GM23338 (cell line): Measurements from ENCODE around the gene XYLT1. TPM values are rescaled to one million over a fixed set of nuclear protein-coding genes. Genes with fewer than 3 reads are reported as not detected.

ENCODE experiments used
- ATAC-seq: fragments of 200-7000 bp; cut with Tn5 transposase; 3 replicates; pipeline ENCODE4 v1.9.1; 2020
- DNase-seq: peaks from one replicate; pipeline ENCODE4 v3.0.0-alpha.2; 2015; ENCODE audit warnings: low spot score
- H2AFZ ChIP-seq: fragments of 200-600 bp; sonication (generic); 2 replicates; pipeline ENCODE4 v1.8.0; 2016; ENCODE audit warnings: antibody characterized with exemption, mild to moderate bottlenecking, moderate library complexity
- H3F3A ChIP-seq: fragments of 200-600 bp; sonication (generic); replicated peaks from 2 replicates; pipeline ENCODE4 v1.8.0; 2017; ENCODE audit warnings: antibody characterized with exemption, mixed run types, low read depth
- H3K27ac ChIP-seq: fragments of 200-600 bp; sonication (generic); 2 replicates; pipeline ENCODE4 v1.6.1; 2016; ENCODE audit warnings: low read depth
- H3K27me3 ChIP-seq: fragments of 200-600 bp; sonication (generic); 2 replicates; pipeline ENCODE4 v1.8.0; 2016; ENCODE audit warnings: mild to moderate bottlenecking, mixed run types, moderate library complexity; ENCODE audit not compliant: insufficient read depth
- H3K36me3 ChIP-seq: fragments of 200-600 bp; sonication (generic); 2 replicates; pipeline ENCODE4 v1.8.0; 2016; ENCODE audit warnings: mild to moderate bottlenecking; ENCODE audit not compliant: insufficient read depth
- H3K4me1 ChIP-seq: fragments of 200-600 bp; sonication (generic); 2 replicates; pipeline ENCODE4 v1.8.0; 2016; ENCODE audit warnings: mild to moderate bottlenecking, moderate library complexity; ENCODE audit not compliant: insufficient read depth
- H3K4me2 ChIP-seq: fragments of 200-600 bp; sonication (generic); 2 replicates; pipeline ENCODE4 v1.7.1; 2017; ENCODE audit warnings: mixed run types
- H3K4me3 ChIP-seq: fragments of 200-600 bp; sonication (generic); 2 replicates; pipeline ENCODE4 v1.6.1; 2016; ENCODE audit warnings: mixed run types
- H3K79me2 ChIP-seq: fragments of 200-600 bp; sonication (generic); replicated peaks from 2 replicates; pipeline ENCODE4 v1.8.0; 2017; ENCODE audit warnings: mild to moderate bottlenecking; ENCODE audit not compliant: insufficient read depth
- H3K9me2 ChIP-seq: fragments of 200-600 bp; sonication (generic); 2 replicates; pipeline ENCODE4 v1.8.0; 2017; ENCODE audit not compliant: insufficient read depth
- H4K20me1 ChIP-seq: fragments of 200-600 bp; sonication (generic); replicated peaks from 2 replicates; pipeline ENCODE4 v1.8.0; 2017; ENCODE audit warnings: mild to moderate bottlenecking; ENCODE audit not compliant: insufficient read depth
- H3K27ac Mint-ChIP-seq: 2 replicates; pipeline ENCODE4 v1.8.0; 2020; ENCODE audit warnings: inconsistent platforms, mild to moderate bottlenecking, moderate library complexity, mixed read lengths
- H3K27me3 Mint-ChIP-seq: 3 replicates; pipeline ENCODE4 v1.8.0; 2022; ENCODE audit warnings: low read depth, mild to moderate bottlenecking, moderate library complexity, mixed read lengths, inconsistent platforms; ENCODE audit not compliant: insufficient read depth, poor library complexity
- H3K36me3 Mint-ChIP-seq: 3 replicates; pipeline ENCODE4 v1.8.0; 2021; ENCODE audit warnings: low read depth, mild to moderate bottlenecking, inconsistent platforms, moderate library complexity, mixed read lengths
- H3K4me1 Mint-ChIP-seq: 3 replicates; pipeline ENCODE4 v1.8.0; 2020; ENCODE audit warnings: mild to moderate bottlenecking, inconsistent platforms, mixed read lengths
- H3K4me3 Mint-ChIP-seq: 3 replicates; pipeline ENCODE4 v1.8.0; 2021; ENCODE audit warnings: moderate library complexity, mild to moderate bottlenecking, inconsistent platforms, mixed read lengths
- H3K9me3 Mint-ChIP-seq: 3 replicates; pipeline ENCODE4 v1.8.0; 2020; ENCODE audit warnings: moderate library complexity, mild to moderate bottlenecking, inconsistent platforms, mixed read lengths
- CREB1 ChIP-seq: fragments of 250-450 bp; sonication (Bioruptor Pico); IDR thresholded peaks from 2 replicates; pipeline ENCODE4 v1.5.0; 2020; ENCODE audit warnings: low read depth, mild to moderate bottlenecking, moderate library complexity
- EZH2 ChIP-seq: fragments of 200-600 bp; sonication (generic); IDR thresholded peaks from one replicate; pipeline ENCODE4 v1.8.0; 2017; ENCODE audit warnings: antibody characterized with exemption, mild to moderate bottlenecking, low read depth; ENCODE audit not compliant: unreplicated experiment
- EZH2phosphoT487 ChIP-seq: fragments of 200-600 bp; sonication (generic); IDR thresholded peaks from one replicate; pipeline ENCODE4 v1.8.1; 2018; ENCODE audit warnings: antibody characterized with exemption; ENCODE audit not compliant: unreplicated experiment
- JUNB ChIP-seq: IDR thresholded peaks from one replicate; pipeline ENCODE4 v1.6.1; 2016; ENCODE audit warnings: antibody characterized with exemption; ENCODE audit not compliant: unreplicated experiment
- NANOG ChIP-seq: IDR thresholded peaks from 2 replicates; pipeline ENCODE4 v1.6.1; 2016; ENCODE audit warnings: antibody characterized with exemption, borderline replicate concordance
- POLR2AphosphoS5 ChIP-seq: IDR thresholded peaks from 2 replicates; pipeline ENCODE4 v1.6.1; 2016; ENCODE audit warnings: antibody characterized with exemption, low read depth
- STAT1 ChIP-seq: IDR thresholded peaks from one replicate; pipeline ENCODE4 v1.6.1; 2016; ENCODE audit warnings: antibody characterized with exemption; ENCODE audit not compliant: unreplicated experiment
- ZNF331 ChIP-seq: fragments of 250-450 bp; sonication (Bioruptor Pico); IDR thresholded peaks from 2 replicates; pipeline ENCODE4 v1.5.0; 2020; ENCODE audit warnings: low read depth, mild to moderate bottlenecking, moderate library complexity
- polyA plus RNA-seq: library from polyadenylated mRNA; unstranded; fragments of >200 nt; fragmentation: Nextera tagmentation; extraction: Ambion mirVana; gene quantifications from 2 replicates; pipeline ENCODE4 v1.2.1, GENCODE V29; 2016
- total RNA-seq: library from RNA; depleted of rRNA; stranded (reverse); fragments of >200 nt; shearing (Covaris generic); gene quantifications from 2 replicates; pipeline ENCODE4 v1.2.3, GENCODE V29; 2014
- TF ChIP-seq, protein P1 (sequence below): IDR thresholded peaks from one replicate; pipeline ENCODE4 v1.6.1; 2018; ENCODE audit warnings: antibody characterized with exemption; ENCODE audit not compliant: unreplicated experiment
- TF ChIP-seq, protein P2 (sequence below): IDR thresholded peaks from 2 replicates; pipeline ENCODE4 v1.6.1; 2016; ENCODE audit warnings: antibody characterized with exemption
- TF ChIP-seq, protein P3 (sequence below): fragments of 250-450 bp; sonication (Bioruptor Pico); IDR thresholded peaks from 2 replicates; pipeline ENCODE4 v1.5.0; 2020; ENCODE audit warnings: mild to moderate bottlenecking, moderate library complexity
- TF ChIP-seq, protein P4 (sequence below), 2 experiments: fragments of 200-600 bp in 1 of 2; sonication (generic) in 1 of 2; conservative IDR thresholded peaks; 2 replicates each; pipeline versions ENCODE4 v1.5.1 to v1.6.1; 2016 to 2017; ENCODE audit warnings: antibody characterized with exemption in 2 of 2, low read depth in 2 of 2, mild to moderate bottlenecking in 2 of 2, moderate library complexity in 1 of 2

XYLT1 gene
- total and polyA plus RNA-seq, 2 experiments from 2014 or later, result 3.5 to 24.7 TPM

DNA sequence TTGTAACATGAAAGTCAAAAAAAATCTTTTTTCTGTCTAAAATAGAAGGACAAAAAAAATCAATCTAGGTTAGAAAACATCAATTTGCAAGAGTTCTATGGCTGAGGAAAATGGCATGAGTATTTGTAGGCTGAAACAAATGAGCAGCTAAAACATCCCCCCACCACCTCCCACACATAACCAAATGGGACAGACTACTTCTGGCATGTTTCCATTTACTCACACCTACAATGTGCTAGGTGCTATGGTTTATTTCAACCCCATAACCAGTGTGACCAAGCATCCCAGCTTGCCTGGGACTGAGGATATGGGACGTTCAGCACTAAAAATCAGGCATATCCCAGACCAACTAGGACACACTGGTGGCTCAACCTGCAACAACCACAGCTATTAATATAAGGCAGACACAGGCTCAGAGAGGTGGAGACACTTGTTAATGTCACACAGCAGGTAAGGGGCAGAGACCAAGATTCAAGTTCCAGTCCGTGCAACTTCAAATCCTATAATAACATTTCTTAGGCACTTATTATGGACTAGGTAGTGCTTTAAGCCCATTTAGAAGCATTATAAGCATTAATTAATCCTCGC lies 96.0 kb downstream of the XYLT1 start:
- H3K79me2 ChIP-seq, result peaks cover 73% of the 10 kb centered on the region
- H4K20me1 ChIP-seq, result no peaks in the 10 kb centered on the region
- TF ChIP-seq EZH2 (no peak), NANOG (no peak), CREB1 (CRISPR knock-in tag) (no peak), STAT1 (no peak), POLR2AphosphoS5 (no peak), ZNF331 (no peak), JUNB (no peak), EZH2phosphoT487 (no peak)
- TF ChIP-seq, protein P1, sequence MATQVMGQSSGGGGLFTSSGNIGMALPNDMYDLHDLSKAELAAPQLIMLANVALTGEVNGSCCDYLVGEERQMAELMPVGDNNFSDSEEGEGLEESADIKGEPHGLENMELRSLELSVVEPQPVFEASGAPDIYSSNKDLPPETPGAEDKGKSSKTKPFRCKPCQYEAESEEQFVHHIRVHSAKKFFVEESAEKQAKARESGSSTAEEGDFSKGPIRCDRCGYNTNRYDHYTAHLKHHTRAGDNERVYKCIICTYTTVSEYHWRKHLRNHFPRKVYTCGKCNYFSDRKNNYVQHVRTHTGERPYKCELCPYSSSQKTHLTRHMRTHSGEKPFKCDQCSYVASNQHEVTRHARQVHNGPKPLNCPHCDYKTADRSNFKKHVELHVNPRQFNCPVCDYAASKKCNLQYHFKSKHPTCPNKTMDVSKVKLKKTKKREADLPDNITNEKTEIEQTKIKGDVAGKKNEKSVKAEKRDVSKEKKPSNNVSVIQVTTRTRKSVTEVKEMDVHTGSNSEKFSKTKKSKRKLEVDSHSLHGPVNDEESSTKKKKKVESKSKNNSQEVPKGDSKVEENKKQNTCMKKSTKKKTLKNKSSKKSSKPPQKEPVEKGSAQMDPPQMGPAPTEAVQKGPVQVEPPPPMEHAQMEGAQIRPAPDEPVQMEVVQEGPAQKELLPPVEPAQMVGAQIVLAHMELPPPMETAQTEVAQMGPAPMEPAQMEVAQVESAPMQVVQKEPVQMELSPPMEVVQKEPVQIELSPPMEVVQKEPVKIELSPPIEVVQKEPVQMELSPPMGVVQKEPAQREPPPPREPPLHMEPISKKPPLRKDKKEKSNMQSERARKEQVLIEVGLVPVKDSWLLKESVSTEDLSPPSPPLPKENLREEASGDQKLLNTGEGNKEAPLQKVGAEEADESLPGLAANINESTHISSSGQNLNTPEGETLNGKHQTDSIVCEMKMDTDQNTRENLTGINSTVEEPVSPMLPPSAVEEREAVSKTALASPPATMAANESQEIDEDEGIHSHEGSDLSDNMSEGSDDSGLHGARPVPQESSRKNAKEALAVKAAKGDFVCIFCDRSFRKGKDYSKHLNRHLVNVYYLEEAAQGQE, result no peak
- TF ChIP-seq, protein P2, sequence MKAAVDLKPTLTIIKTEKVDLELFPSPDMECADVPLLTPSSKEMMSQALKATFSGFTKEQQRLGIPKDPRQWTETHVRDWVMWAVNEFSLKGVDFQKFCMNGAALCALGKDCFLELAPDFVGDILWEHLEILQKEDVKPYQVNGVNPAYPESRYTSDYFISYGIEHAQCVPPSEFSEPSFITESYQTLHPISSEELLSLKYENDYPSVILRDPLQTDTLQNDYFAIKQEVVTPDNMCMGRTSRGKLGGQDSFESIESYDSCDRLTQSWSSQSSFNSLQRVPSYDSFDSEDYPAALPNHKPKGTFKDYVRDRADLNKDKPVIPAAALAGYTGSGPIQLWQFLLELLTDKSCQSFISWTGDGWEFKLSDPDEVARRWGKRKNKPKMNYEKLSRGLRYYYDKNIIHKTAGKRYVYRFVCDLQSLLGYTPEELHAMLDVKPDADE, result no peak
- TF ChIP-seq, protein P3, sequence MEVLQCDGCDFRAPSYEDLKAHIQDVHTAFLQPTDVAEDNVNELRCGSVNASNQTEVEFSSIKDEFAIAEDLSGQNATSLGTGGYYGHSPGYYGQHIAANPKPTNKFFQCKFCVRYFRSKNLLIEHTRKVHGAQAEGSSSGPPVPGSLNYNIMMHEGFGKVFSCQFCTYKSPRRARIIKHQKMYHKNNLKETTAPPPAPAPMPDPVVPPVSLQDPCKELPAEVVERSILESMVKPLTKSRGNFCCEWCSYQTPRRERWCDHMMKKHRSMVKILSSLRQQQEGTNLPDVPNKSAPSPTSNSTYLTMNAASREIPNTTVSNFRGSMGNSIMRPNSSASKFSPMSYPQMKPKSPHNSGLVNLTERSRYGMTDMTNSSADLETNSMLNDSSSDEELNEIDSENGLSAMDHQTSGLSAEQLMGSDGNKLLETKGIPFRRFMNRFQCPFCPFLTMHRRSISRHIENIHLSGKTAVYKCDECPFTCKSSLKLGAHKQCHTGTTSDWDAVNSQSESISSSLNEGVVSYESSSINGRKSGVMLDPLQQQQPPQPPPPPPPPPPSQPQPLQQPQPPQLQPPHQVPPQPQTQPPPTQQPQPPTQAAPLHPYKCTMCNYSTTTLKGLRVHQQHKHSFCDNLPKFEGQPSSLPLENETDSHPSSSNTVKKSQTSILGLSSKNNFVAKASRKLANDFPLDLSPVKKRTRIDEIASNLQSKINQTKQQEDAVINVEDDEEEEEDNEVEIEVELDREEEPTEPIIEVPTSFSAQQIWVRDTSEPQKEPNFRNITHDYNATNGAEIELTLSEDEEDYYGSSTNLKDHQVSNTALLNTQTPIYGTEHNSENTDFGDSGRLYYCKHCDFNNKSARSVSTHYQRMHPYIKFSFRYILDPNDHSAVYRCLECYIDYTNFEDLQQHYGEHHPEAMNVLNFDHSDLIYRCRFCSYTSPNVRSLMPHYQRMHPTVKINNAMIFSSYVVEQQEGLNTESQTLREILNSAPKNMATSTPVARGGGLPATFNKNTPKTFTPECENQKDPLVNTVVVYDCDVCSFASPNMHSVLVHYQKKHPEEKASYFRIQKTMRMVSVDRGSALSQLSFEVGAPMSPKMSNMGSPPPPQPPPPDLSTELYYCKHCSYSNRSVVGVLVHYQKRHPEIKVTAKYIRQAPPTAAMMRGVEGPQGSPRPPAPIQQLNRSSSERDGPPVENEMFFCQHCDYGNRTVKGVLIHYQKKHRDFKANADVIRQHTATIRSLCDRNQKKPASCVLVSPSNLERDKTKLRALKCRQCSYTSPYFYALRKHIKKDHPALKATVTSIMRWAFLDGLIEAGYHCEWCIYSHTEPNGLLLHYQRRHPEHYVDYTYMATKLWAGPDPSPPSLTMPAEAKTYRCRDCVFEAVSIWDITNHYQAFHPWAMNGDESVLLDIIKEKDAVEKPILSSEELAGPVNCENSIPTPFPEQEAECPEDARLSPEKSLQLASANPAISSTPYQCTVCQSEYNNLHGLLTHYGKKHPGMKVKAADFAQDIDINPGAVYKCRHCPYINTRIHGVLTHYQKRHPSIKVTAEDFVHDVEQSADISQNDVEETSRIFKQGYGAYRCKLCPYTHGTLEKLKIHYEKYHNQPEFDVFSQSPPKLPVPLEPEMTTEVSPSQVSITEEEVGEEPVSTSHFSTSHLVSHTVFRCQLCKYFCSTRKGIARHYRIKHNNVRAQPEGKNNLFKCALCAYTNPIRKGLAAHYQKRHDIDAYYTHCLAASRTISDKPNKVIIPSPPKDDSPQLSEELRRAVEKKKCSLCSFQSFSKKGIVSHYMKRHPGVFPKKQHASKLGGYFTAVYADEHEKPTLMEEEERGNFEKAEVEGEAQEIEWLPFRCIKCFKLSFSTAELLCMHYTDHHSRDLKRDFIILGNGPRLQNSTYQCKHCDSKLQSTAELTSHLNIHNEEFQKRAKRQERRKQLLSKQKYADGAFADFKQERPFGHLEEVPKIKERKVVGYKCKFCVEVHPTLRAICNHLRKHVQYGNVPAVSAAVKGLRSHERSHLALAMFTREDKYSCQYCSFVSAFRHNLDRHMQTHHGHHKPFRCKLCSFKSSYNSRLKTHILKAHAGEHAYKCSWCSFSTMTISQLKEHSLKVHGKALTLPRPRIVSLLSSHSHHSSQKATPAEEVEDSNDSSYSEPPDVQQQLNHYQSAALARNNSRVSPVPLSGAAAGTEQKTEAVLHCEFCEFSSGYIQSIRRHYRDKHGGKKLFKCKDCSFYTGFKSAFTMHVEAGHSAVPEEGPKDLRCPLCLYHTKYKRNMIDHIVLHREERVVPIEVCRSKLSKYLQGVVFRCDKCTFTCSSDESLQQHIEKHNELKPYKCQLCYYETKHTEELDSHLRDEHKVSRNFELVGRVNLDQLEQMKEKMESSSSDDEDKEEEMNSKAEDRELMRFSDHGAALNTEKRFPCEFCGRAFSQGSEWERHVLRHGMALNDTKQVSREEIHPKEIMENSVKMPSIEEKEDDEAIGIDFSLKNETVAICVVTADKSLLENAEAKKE (CRISPR knock-in tag), result no peak
- TF ChIP-seq, protein P4, sequence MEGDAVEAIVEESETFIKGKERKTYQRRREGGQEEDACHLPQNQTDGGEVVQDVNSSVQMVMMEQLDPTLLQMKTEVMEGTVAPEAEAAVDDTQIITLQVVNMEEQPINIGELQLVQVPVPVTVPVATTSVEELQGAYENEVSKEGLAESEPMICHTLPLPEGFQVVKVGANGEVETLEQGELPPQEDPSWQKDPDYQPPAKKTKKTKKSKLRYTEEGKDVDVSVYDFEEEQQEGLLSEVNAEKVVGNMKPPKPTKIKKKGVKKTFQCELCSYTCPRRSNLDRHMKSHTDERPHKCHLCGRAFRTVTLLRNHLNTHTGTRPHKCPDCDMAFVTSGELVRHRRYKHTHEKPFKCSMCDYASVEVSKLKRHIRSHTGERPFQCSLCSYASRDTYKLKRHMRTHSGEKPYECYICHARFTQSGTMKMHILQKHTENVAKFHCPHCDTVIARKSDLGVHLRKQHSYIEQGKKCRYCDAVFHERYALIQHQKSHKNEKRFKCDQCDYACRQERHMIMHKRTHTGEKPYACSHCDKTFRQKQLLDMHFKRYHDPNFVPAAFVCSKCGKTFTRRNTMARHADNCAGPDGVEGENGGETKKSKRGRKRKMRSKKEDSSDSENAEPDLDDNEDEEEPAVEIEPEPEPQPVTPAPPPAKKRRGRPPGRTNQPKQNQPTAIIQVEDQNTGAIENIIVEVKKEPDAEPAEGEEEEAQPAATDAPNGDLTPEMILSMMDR (conservative IDR thresholded peaks at IDR 0.05; ENCODE audit: low read depth in 2 of 2), result no peak
- peaks cover 8% of the 10 kb centered on the region for H3K27me3 Mint-ChIP-seq
- no peak overlapping the region for H3K4me3 Mint-ChIP-seq
- peaks cover 50% of the 10 kb centered on the region for H3K4me1 ChIP-seq
- no peak for DNase-seq
- 0 out of 2 replicates have a peak, but pooled peaks cover 5% of the 10 kb centered on the region for H3F3A ChIP-seq
- H3K4me1 Mint-ChIP-seq, result peaks cover 66% of the 10 kb centered on the region
- no peak overlapping the region for H3K4me2 ChIP-seq
- no peak overlapping the region for H3K27ac Mint-ChIP-seq
- no peak for ATAC-seq
- no peak overlapping the region for H3K4me3 ChIP-seq
- H3K36me3 Mint-ChIP-seq, result no peaks in the 10 kb centered on the region
- no peaks in the 10 kb centered on the region for H3K36me3 ChIP-seq
- H2AFZ ChIP-seq, result no peak overlapping the region
- no peaks in the 10 kb centered on the region for H3K9me2 ChIP-seq
- no peaks in the 10 kb centered on the region for H3K27me3 ChIP-seq
- H3K9me3 Mint-ChIP-seq, result no peaks in the 10 kb centered on the region
- no peak overlapping the region for H3K27ac ChIP-seq
